PFSK-1 (cell line): Measurements from ENCODE around the gene ABCC2.

Experiments used
- FOXP2 ChIP-seq: optimal IDR thresholded peaks from 2 replicates; pipeline ENCODE3; 2011; ENCODE audit warnings: borderline replicate concordance, control low read depth, inconsistent platforms; ENCODE audit not compliant: insufficient read depth; ENCODE audit errors: extremely low read length, extremely low read depth
- POLR2AphosphoS5 ChIP-seq: IDR thresholded peaks from 2 replicates; pipeline ENCODE4 v1.6.1; 2012; ENCODE audit warnings: low read depth, mild to moderate bottlenecking, control low read depth, low read length, moderate library complexity
- SIN3A ChIP-seq: IDR thresholded peaks from 2 replicates; pipeline ENCODE4 v1.6.1; 2012; ENCODE audit warnings: mild to moderate bottlenecking, low read length, moderate library complexity, borderline replicate concordance; ENCODE audit not compliant: insufficient read depth
- TAF1 ChIP-seq: IDR thresholded peaks from 2 replicates; pipeline ENCODE4 v1.6.1; 2012; ENCODE audit warnings: low read length, control low read depth, borderline replicate concordance; ENCODE audit not compliant: insufficient read depth
- TF ChIP-seq, protein P1 (sequence below), 2 experiments: IDR thresholded peaks; 2 replicates each; pipeline versions ENCODE4 v1.6.1 to v1.8.0; 2011 to 2012; ENCODE audit warnings: low read depth in 2 of 2, low read length in 2 of 2, control low read depth in 1 of 2, inconsistent platforms in 1 of 2, mild to moderate bottlenecking in 1 of 2, moderate library complexity in 1 of 2; ENCODE audit not compliant: insufficient read depth in 1 of 2

Gene ABCC2

DNA sequence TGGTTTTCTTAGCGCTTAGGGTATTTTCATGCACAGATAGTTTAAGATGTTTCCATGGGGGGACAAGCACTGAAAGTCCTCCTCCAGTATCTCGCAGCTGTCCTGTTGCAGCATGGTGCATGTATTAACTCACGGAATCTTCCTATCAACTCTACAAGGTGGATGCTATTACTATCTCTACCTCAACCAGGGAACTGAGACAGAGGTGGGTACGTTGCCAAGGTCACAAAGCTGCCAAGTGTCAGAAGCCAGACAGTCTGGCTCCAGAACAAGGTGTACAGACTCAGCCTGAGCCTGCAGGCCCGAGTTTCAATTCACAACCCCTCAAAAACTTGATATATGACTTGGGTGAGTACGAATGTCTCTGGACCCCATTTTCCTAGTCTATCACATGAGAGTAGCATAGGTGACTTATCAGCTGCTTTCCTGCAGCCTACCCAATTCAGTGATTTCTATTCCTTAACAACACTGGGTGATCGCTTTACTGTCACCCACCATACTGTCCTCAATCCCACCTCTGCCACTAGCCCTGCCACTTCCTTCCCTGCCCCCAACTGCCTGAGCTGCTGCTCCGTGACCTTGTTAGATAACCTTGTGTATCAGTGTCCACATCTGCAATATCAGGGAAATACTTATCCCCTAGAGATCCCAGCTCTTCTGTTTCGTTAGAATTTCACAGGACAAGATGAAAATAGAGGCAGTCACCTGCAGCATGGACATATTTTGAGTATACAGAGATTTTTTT lies 92.1 kb downstream of the ABCC2 start:
- no peak for TF ChIP-seq POLR2AphosphoS5
- TF ChIP-seq, protein P1, sequence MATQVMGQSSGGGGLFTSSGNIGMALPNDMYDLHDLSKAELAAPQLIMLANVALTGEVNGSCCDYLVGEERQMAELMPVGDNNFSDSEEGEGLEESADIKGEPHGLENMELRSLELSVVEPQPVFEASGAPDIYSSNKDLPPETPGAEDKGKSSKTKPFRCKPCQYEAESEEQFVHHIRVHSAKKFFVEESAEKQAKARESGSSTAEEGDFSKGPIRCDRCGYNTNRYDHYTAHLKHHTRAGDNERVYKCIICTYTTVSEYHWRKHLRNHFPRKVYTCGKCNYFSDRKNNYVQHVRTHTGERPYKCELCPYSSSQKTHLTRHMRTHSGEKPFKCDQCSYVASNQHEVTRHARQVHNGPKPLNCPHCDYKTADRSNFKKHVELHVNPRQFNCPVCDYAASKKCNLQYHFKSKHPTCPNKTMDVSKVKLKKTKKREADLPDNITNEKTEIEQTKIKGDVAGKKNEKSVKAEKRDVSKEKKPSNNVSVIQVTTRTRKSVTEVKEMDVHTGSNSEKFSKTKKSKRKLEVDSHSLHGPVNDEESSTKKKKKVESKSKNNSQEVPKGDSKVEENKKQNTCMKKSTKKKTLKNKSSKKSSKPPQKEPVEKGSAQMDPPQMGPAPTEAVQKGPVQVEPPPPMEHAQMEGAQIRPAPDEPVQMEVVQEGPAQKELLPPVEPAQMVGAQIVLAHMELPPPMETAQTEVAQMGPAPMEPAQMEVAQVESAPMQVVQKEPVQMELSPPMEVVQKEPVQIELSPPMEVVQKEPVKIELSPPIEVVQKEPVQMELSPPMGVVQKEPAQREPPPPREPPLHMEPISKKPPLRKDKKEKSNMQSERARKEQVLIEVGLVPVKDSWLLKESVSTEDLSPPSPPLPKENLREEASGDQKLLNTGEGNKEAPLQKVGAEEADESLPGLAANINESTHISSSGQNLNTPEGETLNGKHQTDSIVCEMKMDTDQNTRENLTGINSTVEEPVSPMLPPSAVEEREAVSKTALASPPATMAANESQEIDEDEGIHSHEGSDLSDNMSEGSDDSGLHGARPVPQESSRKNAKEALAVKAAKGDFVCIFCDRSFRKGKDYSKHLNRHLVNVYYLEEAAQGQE (IDR thresholded peaks at IDR 0.05; ENCODE audit: insufficient read depth in 1 of 2, low read depth in 2 of 2, low read length in 2 of 2) = no peak
- TF ChIP-seq FOXP2 = no peak
- TF ChIP-seq TAF1 = no peak
- no peak for TF ChIP-seq SIN3A

DNA sequence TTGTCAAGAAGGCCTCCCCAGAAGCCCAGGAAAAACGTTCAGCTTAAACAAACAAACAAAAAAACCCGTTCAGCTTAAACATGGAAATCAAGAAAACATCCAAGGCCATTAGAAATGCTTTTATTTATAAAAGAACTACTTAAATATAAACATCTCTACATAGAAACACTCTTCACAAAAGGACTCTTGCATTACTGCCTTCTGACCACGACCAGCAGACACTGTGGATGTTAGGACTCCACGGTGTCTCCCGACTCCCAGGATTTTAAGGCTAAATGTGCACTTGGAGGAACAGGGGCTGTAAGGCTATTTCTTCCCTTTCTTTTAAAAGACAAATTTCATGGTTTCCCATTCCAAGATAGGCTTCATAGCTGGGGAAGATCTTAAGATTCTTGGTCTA lies 93.0 kb downstream of the ABCC2 start:
- no peak for TF ChIP-seq TAF1
- no peak for TF ChIP-seq POLR2AphosphoS5
- no peak for TF ChIP-seq FOXP2
- TF ChIP-seq, protein P1 (IDR thresholded peaks at IDR 0.05; ENCODE audit: insufficient read depth in 1 of 2, low read depth in 2 of 2, low read length in 2 of 2) = no peak
- no peak for TF ChIP-seq SIN3A

DNA sequence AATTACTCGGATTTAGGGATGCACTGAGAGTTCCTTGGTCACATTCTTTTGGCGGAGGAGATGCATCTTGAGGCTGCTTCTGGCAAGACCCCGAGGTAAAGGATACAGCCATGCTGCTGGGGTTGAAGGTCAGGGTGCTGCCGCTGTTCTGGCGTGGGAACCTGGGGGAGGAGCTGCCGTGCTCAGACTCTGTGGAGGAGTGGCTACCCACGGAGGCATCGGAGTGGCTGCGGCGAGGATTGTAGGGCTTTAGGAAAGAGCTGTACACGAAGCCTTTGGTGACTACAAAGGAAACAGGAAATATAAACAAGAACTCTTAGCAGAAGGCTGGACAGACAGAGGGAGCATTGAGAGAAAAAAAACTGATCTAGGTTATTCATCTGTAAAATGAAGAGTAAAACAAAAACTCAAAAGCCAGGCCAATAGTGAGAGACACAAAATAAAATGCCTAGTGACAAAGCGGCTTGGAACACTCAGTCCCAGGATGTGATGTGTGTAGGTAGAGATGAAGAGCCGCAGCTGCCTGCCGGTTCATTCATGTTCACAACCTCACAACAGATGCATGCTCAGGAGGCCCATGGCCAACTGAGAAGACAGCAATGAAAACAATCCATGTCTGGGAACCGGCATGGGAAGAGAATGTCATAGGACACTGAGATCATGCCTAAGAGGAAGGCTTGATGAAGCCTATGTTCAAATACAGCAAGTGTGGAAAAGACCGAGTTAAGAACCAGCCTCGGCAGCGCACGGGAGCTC lies 97.8 kb downstream of the ABCC2 start:
- TF ChIP-seq, protein P1 (IDR thresholded peaks at IDR 0.05; ENCODE audit: insufficient read depth in 1 of 2, low read depth in 2 of 2, low read length in 2 of 2) = no peak
- TF ChIP-seq POLR2AphosphoS5 (no peak), SIN3A (no peak), TAF1 (no peak), FOXP2 (no peak)

DNA sequence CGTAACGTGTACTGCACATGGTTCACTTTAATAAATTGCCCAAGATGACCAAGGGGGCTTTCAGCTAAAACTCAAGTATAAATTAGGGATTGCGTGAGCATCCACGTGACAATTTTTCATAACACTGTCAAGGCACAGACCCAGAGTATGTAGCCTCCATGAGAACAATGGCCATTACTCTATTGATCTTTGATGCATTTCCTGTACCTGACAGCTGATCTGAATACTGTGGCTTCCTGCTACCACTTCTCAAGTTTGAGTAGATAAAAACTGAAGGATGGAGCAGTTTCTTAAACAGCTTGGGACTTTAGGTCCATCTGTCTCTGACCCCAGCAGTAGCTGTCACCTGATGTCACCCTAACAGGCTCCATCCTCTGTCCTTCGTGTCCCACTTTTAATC lies 98.9 kb downstream of the ABCC2 start:
- TF ChIP-seq, protein P1 (IDR thresholded peaks at IDR 0.05; ENCODE audit: insufficient read depth in 1 of 2, low read depth in 2 of 2, low read length in 2 of 2) = no peak
- TF ChIP-seq FOXP2 (no peak), TAF1 (no peak), SIN3A (no peak), POLR2AphosphoS5 (no peak)
